K562 (cell line): ENCODE results near the gene DESI1. TPM values are rescaled to one million over a fixed set of nuclear protein-coding genes. Genes with fewer than 3 reads are reported as not detected.

Experiments
- E2F3 ChIP-seq: fragments of 250-450 bp; sonication (Bioruptor Pico); IDR thresholded peaks from 2 replicates; pipeline ENCODE4 v1.4.0; 2020; ENCODE audit warnings: mild to moderate bottlenecking
- EGR1 ChIP-seq: fragments of 450-650 bp; conservative IDR thresholded peaks from 2 replicates; pipeline ENCODE4 v1.6.1; 2017; ENCODE audit warnings: mild to moderate bottlenecking
- HMGN3 ChIP-seq: IDR thresholded peaks from 2 replicates; pipeline ENCODE4 v1.6.1; 2011; ENCODE audit warnings: borderline replicate concordance, low read depth, mild to moderate bottlenecking, mixed read lengths, low read length; ENCODE audit not compliant: insufficient read length; ENCODE audit errors: extremely low read depth
- HNRNPK ChIP-seq: fragments of 200-400 bp; formaldehyde crosslinking; IDR thresholded peaks from one replicate; pipeline ENCODE4 v1.6.1; 2018; ENCODE audit warnings: mild to moderate bottlenecking, low read depth, low read length; ENCODE audit not compliant: poor library complexity, severe bottlenecking
- PHB2 ChIP-seq: fragments of 450-650 bp; IDR thresholded peaks from 2 replicates; pipeline ENCODE4 v1.6.1; 2017; ENCODE audit warnings: low read depth
- POLR2A ChIP-seq: fragments of 450-650 bp; conservative IDR thresholded peaks from 2 replicates; pipeline ENCODE4 v1.6.1; 2016
- RBFOX2 ChIP-seq: fragments of 200-400 bp; formaldehyde crosslinking; IDR thresholded peaks from 2 replicates; pipeline ENCODE4 v1.6.1; 2017; ENCODE audit warnings: low read depth, mild to moderate bottlenecking, low read length, moderate library complexity
- SOX6 ChIP-seq: fragments of 450-650 bp; IDR thresholded peaks from 2 replicates; pipeline ENCODE4 v1.6.1; 2014; ENCODE audit warnings: mild to moderate bottlenecking
- XRCC4 ChIP-seq: IDR thresholded peaks from one replicate; pipeline ENCODE4 v1.6.1; 2011; ENCODE audit not compliant: insufficient read depth, insufficient read length; ENCODE audit errors: extremely low read depth
- XRCC5 ChIP-seq: fragments of 200-400 bp; formaldehyde crosslinking; IDR thresholded peaks from 2 replicates; pipeline ENCODE4 v1.6.1; 2017; ENCODE audit warnings: low read depth, mild to moderate bottlenecking, low read length
- ZNF707 ChIP-seq: fragments of 250-450 bp; sonication (Bioruptor Pico); conservative IDR thresholded peaks from 2 replicates; pipeline ENCODE4 v1.8.0; 2022; ENCODE audit warnings: inconsistent platforms, mild to moderate bottlenecking, moderate library complexity
- ZSCAN29 ChIP-seq: fragments of 450-650 bp; IDR thresholded peaks from 2 replicates; pipeline ENCODE4 v1.6.1; 2017
- polyA plus RNA-seq, 8 experiments: library from polyadenylated mRNA; depleted of rRNA in 4 of 8; stranded (reverse) in 5 of 8; unstranded in 3 of 8; fragments of >200 nt; fragmentation: Nextera tagmentation in 2 of 8; fragmentation: Illumina TruSeq in 1 of 8; extraction: Ambion mirVana in 2 of 8; extraction: Trizol in 1 of 8; gene quantifications; 2 replicates each; pipeline versions ENCODE4 v1.2.1 to v1.2.3, GENCODE V29; 2011 to 2014; ENCODE audit warnings: inconsistent platforms in 1 of 8, missing spikeins in 1 of 8
- total RNA-seq, 7 experiments: library from RNA; depleted of rRNA in 6 of 7; stranded (reverse); fragments of >200 nt in 6 of 7; fragmentation: Illumina TruSeq in 2 of 7; extraction: Trizol in 2 of 7; gene quantifications; 2 replicates each; pipeline versions ENCODE4 v1.2.1 to v1.2.3, GENCODE V29; 2011 to 2021; ENCODE audit warnings: low replicate concordance in 1 of 7
- TF ChIP-seq, protein P1 (sequence below): sonication (generic); formaldehyde crosslinking; IDR thresholded peaks from 2 replicates; pipeline ENCODE4 v1.8.0; 2022; ENCODE audit warnings: missing genetic modification reagents, mild to moderate bottlenecking, borderline replicate concordance
- TF ChIP-seq, protein P2 (sequence below): fragments of 150-350 bp; conservative IDR thresholded peaks from 2 replicates; pipeline ENCODE4 v1.6.1; 2014; ENCODE audit warnings: low read length
- TF ChIP-seq, protein P3 (sequence below): fragments of 450-650 bp; formaldehyde crosslinking; IDR thresholded peaks from 2 replicates; pipeline ENCODE4 v1.4.0; 2020; ENCODE audit warnings: mild to moderate bottlenecking, moderate library complexity
- TF ChIP-seq, protein P4 (sequence below), 2 experiments: IDR thresholded peaks; 2 replicates each; pipeline ENCODE4 v1.6.1; 2012; ENCODE audit warnings: improper control_type of control experiment in 2 of 2, low read depth in 2 of 2, low read length in 2 of 2, borderline replicate concordance in 1 of 2

Gene DESI1
- total and polyA plus RNA-seq, 9 of the 15 experiments (the other 6 are each of a cell fraction or from before 2014, with no cell fraction given) = 7.2 to 45.9 (median 29.8) TPM

DNA sequence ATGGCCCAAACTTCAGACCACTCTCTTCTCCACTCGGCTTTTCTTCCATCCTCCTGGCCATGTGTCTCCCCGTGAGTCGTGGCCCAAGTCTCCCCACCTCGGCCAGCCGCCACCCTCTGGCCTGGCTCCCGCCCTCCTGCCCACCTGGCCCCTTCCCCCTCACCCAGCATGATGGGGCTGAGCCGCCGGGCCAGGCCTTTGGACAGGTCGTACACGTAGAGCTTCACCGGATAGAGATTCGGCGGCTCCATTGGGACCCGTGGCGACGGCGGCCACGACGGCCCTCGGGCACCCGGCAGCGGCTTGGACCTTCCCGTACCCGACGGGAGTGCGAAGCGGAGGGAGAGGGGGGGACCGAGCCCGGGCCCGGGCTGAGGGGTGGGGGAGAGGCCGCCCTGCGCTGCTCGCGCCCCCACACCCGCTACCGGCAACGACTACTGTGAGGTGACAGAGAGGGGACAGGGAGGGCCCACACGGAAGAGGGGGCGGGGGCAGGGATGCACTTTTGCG lies at the start of gene DESI1 (continued):
- TF ChIP-seq, protein P1, sequence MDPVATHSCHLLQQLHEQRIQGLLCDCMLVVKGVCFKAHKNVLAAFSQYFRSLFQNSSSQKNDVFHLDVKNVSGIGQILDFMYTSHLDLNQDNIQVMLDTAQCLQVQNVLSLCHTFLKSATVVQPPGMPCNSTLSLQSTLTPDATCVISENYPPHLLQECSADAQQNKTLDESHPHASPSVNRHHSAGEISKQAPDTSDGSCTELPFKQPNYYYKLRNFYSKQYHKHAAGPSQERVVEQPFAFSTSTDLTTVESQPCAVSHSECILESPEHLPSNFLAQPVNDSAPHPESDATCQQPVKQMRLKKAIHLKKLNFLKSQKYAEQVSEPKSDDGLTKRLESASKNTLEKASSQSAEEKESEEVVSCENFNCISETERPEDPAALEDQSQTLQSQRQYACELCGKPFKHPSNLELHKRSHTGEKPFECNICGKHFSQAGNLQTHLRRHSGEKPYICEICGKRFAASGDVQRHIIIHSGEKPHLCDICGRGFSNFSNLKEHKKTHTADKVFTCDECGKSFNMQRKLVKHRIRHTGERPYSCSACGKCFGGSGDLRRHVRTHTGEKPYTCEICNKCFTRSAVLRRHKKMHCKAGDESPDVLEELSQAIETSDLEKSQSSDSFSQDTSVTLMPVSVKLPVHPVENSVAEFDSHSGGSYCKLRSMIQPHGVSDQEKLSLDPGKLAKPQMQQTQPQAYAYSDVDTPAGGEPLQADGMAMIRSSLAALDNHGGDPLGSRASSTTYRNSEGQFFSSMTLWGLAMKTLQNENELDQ (CRISPR knock-in tag) = 0 out of 2 replicates have a peak, but pooled peaks have one; percentile 44
- TF ChIP-seq POLR2A = peak; percentile 87
- TF ChIP-seq, protein P2, sequence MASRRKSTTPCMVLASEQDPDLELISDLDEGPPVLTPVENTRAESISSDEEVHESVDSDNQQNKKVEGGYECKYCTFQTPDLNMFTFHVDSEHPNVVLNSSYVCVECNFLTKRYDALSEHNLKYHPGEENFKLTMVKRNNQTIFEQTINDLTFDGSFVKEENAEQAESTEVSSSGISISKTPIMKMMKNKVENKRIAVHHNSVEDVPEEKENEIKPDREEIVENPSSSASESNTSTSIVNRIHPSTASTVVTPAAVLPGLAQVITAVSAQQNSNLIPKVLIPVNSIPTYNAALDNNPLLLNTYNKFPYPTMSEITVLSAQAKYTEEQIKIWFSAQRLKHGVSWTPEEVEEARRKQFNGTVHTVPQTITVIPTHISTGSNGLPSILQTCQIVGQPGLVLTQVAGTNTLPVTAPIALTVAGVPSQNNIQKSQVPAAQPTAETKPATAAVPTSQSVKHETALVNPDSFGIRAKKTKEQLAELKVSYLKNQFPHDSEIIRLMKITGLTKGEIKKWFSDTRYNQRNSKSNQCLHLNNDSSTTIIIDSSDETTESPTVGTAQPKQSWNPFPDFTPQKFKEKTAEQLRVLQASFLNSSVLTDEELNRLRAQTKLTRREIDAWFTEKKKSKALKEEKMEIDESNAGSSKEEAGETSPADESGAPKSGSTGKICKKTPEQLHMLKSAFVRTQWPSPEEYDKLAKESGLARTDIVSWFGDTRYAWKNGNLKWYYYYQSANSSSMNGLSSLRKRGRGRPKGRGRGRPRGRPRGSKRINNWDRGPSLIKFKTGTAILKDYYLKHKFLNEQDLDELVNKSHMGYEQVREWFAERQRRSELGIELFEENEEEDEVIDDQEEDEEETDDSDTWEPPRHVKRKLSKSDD = no peak
- no peak for TF ChIP-seq E2F3 (CRISPR knock-in tag)
- TF ChIP-seq EGR1 = peak; percentile 75
- peak; percentile 20 for TF ChIP-seq HMGN3
- TF ChIP-seq, protein P3, sequence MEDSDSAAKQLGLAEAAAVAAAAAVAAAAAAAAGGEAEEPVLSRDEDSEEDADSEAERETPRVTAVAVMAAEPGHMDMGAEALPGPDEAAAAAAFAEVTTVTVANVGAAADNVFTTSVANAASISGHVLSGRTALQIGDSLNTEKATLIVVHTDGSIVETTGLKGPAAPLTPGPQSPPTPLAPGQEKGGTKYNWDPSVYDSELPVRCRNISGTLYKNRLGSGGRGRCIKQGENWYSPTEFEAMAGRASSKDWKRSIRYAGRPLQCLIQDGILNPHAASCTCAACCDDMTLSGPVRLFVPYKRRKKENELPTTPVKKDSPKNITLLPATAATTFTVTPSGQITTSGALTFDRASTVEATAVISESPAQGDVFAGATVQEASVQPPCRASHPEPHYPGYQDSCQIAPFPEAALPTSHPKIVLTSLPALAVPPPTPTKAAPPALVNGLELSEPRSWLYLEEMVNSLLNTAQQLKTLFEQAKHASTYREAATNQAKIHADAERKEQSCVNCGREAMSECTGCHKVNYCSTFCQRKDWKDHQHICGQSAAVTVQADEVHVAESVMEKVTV (CRISPR knock-in tag) = no peak
- TF ChIP-seq SOX6 = no peak
- TF ChIP-seq HNRNPK = no peak
- peak; percentile 94 for TF ChIP-seq RBFOX2
- no peak for TF ChIP-seq ZSCAN29
- TF ChIP-seq XRCC5 = no peak
- TF ChIP-seq XRCC4 = no peak
- no peak for TF ChIP-seq ZNF707 (CRISPR knock-in tag)
- TF ChIP-seq, protein P4, sequence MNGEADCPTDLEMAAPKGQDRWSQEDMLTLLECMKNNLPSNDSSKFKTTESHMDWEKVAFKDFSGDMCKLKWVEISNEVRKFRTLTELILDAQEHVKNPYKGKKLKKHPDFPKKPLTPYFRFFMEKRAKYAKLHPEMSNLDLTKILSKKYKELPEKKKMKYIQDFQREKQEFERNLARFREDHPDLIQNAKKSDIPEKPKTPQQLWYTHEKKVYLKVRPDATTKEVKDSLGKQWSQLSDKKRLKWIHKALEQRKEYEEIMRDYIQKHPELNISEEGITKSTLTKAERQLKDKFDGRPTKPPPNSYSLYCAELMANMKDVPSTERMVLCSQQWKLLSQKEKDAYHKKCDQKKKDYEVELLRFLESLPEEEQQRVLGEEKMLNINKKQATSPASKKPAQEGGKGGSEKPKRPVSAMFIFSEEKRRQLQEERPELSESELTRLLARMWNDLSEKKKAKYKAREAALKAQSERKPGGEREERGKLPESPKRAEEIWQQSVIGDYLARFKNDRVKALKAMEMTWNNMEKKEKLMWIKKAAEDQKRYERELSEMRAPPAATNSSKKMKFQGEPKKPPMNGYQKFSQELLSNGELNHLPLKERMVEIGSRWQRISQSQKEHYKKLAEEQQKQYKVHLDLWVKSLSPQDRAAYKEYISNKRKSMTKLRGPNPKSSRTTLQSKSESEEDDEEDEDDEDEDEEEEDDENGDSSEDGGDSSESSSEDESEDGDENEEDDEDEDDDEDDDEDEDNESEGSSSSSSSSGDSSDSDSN (IDR thresholded peaks at IDR 0.05; ENCODE audit: borderline replicate concordance in 1 of 2, low read depth in 2 of 2, low read length in 2 of 2) = 0 out of 4 replicates have a peak, but pooled peaks of 1 of the 2 experiments have one; percentile 26
- TF ChIP-seq PHB2 = no peak
